SKM-1 (cell line): Measurements from ENCODE around the gene THSD7B.

Experiments used
- DNase-seq: peaks from one replicate; lab custom pipeline; 2025; ENCODE audit not compliant: unreplicated experiment; lab: John Stamatoyannopoulos, UW

THSD7B gene

GRCh38 chr2:137190411-137191195 lies 425.3 kb downstream of the THSD7B start:
- DNase-seq: no peak

DNA sequence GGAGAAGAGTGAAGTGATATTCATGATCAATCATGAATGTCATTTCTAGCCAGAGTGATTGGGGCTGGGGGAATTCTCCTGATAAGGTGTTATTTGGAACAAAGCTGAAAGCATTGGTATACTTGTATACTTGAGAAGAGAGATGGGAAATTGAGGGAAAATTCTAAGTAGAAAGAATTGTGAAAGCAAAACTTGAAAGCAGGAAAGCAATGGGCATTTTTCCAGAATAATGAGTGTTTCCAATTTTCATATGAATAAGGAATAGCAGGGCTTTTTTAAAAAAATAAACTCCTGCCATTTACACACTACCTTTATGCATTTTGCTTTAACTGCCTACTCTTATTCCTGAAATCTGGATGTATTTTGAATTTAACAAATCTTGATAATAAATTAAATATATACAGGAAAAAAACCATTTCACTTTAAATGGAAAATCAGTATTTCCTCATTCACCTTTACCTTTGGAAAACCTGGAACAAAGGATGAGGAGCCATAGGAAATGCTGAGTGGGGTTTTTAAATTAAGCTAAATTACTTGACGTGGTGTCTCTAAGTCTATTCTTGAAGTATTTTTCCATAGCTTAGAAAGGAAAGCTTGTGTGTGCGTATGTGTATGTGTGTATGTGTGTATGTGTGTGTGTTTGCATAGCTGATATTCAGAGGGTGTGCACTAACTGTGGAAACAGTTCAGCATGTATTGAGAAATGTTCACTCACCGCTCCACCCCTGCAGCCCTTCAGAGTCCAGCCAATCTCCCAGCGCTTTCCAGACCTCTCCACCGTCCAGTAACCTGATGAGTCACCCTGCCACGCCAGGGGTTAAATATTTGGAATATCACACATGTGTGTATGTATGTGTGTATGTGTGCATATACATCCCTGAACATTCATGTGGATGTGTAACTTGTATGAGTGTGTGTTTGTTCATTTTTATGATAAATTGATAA lies 427.3 kb downstream of the THSD7B start:
- DNase-seq: no peak

DNA sequence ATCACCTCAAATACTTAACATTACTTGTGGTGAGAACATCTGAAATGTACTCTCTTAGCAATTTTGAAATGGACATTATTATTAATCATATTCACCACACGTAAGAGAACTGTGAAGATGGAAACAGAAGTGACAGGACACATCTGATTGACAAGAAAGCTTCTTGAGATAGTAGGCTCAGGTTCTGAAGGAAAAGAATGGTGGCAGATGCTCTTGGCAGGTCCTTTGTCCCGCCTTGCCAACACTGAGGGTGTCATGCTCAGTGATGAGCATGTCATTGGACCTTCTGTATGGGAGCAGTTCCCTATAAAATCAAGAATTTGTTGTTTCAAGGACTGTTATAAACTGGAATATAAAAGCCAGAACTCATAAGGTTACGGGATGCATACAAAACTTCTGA lies 428.1 kb downstream of the THSD7B start:
- no peak for DNase-seq

DNA sequence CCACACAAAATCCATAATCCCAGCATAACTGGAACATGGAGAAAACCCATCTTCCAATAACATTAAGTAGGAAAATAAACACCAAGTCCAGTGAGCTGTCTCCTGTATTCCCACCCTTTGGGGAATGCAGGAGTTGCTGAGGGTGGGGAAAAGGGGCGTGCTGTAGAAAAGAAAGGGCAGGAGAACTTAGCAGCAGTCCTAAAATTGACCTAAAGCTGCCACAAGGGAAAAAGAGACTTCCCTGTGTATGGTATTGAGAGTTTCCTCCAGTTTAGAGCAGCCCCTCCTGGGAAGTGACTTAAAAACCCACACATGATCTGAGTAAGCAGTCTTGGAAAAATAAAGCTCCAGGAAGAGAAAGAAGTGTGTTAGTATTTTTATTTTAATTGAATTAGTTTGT lies 428.8 kb downstream of the THSD7B start:
- no peak for DNase-seq

- DNase-seq: no peak
Observed at GRCh38 chr2:137199751-137200150, 434.4 kb downstream of the THSD7B start.

GRCh38 chr2:137202318-137202717 lies 437.0 kb downstream of the THSD7B start:
- no peak for DNase-seq

DNA sequence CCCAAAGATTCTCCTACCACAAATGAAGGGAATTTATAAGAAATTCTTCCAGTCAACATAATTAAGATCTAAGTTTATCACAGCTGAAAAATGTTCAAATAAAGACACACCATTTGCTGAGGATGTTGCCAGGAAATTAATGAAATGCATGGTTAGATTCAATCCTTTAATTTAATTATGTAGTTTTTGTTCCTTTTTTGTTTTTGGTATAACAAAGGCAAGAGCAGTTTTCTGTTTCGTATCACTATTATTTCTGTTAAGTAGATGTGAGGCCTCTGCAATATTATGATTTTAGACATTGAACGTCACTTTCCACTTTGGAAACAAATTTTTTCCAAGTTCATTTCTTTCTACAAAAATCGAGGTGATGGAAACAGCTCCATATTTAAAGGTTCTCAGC lies 440.0 kb downstream of the THSD7B start:
- DNase-seq: no peak

DNA sequence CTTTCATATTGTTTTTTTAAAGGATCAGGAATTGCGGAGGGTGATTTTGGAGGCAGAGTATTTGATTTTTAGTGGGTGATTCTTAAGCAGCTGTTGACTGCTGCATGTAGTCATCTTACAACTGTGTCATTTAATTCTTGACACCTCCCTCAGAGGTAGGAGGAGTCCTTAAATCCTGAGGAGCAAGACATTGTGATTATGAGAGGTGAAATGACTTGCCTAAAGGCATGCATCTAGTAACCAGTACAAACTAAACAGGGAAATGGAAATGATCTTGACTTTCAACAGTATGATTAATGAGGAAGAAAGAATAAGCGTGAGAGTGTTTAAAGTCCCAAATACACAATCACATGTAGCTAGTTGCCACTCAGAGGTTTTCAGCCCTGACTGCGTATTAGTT lies 440.7 kb downstream of the THSD7B start:
- DNase-seq: no peak

GRCh38 chr2:137207030-137207429 lies 441.7 kb downstream of the THSD7B start:
- DNase-seq: no peak

GRCh38 chr2:137208431-137208891 lies 443.1 kb downstream of the THSD7B start:
- DNase-seq: no peak

DNA sequence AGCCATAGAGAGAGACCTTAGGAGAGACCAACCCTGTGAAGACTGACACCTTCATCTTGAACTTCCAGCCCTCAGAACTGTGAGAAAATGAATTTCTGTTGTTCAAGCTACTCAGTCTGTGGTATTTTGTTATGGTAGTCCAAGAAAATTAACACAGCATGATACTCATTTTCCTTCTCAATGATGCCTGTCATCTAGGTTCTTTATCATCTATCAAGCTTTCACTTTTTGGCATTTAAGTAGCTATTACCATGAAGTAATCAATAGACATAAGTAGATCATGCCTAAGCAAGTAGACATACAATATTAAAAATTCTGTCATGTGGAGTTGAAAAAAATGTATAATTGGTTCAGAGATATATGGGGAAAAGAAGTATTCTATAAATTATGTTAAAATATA lies 444.7 kb downstream of the THSD7B start:
- no peak for DNase-seq

- no peak for DNase-seq
Observed at GRCh38 chr2:137211761-137212160, 446.4 kb downstream of the THSD7B start.

DNA sequence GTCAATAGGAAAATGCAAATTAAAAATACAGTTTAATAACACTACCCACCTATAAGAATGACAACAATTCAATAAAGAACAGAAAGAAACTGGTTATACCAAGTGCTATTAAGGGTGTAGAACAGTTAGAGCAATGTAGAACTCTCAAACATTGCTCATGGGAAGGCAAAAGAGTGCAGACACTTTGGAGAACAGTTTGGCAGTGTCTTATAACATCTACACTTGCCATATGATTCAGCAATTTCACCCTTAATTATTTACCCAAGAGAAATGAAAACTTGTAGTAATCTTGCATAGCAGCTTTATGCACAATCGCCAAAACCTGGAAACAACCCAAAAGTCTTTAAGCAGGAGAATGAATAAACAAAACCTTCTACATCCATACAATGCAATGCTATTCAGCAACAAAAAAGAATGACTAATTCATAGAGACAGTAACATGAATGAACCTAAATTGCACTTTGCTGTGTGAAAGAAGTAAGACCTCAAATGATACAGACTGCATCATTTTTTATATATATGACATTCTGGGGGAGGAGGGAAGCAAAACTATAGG lies 455.2 kb downstream of the THSD7B start:
- DNase-seq: no peak

- DNase-seq: no peak
Observed at GRCh38 chr2:137221797-137222492, 456.6 kb downstream of the THSD7B start.

DNA sequence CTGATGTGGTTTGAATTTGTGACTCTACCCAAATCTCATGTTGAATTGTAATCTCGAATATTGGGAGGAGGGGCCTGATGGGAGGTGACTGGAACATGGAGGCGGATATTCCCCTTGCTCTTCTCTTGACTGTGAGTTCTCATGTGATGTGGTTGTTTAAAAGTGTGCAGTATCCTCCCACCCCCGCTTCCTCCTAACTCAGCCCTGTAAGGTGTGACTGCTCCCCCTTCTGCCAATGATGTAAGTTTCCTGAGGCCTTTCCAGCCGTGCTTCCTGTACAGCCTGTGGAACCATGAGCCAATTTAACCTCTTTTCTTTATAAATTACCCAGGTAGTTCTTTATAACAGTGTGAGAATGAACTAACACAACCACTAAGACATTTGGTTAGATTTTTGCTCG lies 458.4 kb downstream of the THSD7B start:
- no peak for DNase-seq

- no peak for DNase-seq
Observed at GRCh38 chr2:137228566-137228965, 463.2 kb downstream of the THSD7B start.

GRCh38 chr2:137229834-137230233 lies 464.5 kb downstream of the THSD7B start:
- no peak for DNase-seq

DNA sequence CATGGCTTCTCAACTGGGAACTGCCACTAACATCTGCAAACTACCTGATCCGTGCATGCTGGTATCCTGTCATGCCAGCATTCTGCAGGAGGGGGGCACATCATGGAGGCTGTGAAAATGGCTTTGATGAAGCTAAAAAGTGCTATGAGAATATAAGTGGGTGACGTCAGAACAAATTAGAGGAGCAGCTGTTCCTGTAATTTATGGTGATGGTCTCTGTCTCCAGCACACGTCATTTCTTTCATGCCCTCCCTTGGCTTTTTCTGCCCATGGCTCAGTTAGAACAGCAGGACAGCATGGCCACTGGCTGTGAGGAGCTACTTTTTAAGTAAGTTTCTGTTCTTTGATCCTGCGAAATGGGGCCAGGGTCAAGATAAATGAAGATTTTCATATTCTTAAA lies 466.3 kb downstream of the THSD7B start:
- no peak for DNase-seq

DNA sequence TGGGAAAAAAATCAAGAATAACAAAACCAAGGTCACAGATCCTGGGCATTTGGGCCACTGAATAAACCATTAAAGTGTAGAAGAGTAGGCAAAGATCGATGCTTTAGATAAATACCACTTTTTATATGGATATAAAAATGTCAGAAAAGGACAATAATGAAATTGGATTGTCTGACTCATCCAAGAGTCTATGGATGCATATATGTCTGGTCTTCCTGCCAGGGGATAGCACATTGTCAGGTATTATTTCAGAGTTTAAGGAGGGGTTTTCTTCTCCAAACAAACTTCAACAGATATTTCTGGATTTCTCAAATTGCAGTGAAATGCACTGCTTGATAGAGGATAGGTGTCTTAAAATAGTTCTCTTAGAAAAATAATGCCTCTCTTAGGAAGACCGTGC lies 466.7 kb downstream of the THSD7B start:
- DNase-seq: no peak

GRCh38 chr2:137233091-137233490 lies 467.7 kb downstream of the THSD7B start:
- DNase-seq: no peak

DNA sequence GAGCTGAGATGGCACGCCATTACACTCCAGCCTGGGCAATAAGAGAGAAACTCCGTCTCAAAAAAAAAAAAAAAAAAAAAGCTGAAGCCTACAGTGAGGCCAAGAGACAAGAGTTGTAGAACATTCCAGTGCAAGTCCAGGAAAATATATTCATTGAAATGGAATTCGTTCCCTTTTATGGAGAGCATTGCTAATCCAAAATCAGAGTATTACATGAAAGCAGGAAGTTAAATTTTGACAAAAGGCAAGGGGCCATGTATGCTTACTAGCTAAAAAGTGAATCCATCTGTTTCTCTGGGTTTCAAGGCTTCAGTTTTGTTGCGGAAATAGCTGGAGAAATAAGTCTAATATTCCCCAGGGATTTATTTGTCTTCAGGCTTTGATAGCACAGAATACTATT lies 471.7 kb downstream of the THSD7B start:
- no peak for DNase-seq
